ENCODE data around the gene KHK. TPM values are rescaled to one million over a fixed set of nuclear protein-coding genes. Genes with fewer than 3 reads are reported as not detected.

Gene KHK
- total and polyA plus RNA-seq, 2 experiments from 2014 or later = 0.51 TPM; not detected in 1

DNA sequence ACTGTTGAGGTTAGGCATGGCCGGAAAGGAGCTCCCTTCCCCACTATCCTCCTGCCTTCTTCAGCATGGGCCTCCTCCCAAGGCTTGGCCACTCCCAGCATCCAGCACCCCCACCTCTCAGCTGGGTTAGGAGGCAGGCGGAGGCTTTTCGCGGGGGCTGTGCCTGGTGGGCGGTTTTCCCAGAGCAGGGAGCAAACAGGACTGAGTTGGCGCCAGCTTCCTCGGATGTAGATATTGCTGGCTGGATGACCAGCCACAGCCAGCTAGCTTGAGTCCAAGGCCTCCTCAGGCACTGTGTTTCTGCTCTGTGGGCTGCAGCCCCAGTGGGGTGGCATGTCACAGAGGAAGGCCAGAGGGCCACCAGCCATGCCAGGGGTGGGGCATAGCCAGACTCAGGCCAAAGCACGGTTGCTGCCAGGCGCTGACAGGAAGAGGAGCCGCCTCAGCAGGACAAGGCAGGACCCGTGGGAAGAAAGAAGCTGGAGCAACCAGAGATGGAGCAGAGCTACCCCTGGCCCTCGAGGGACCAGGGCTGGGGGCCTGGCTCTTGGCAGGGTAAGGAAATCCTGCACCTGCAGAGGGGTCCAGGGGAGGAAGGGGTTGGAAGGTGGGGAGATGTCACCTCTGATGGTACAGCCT is 62.3 kb downstream of the KHK start, which contains the start of gene TCF23:
Gene TCF23 (plus strand): TSS at position 204 of the 639 bp plus-strand sequence. CDS start 130 bp downstream, at position 334.
- H3K4me2 ChIP-seq (ENCODE audit: unreplicated experiment) = no peak within 1 kb of the TSS
- no peaks in the 10 kb centered on the region for H3K9me3 ChIP-seq (ENCODE audit: low read depth)
- no peaks in the 10 kb centered on the region for H3K4me1 ChIP-seq (ENCODE audit: insufficient read depth)
- no peaks in the 10 kb centered on the region for H3K79me2 ChIP-seq (ENCODE audit: insufficient read depth)
- no peaks in the 10 kb centered on the region for H3K36me3 ChIP-seq (ENCODE audit: low read depth)
- TF ChIP-seq EZH2 (IDR thresholded peaks at IDR 0.05; ENCODE audit: insufficient read depth, poor library complexity, severe bottlenecking) (no peak), EZH2phosphoT487 (IDR thresholded peaks at IDR 0.05; ENCODE audit: insufficient read depth, low read depth) (no peak)
- no peak within 1 kb of the TSS for H3K4me3 ChIP-seq
- WGBS, 2 experiments (ENCODE audit: low coverage in 1 of 2, low lambda C conversion rate in 2 of 2, missing lambda C conversion rate in 2 of 2) = 60 to 63% methylated on average over 12 of the region's 12 CpGs
- no peaks in the 10 kb centered on the region for H4K20me1 ChIP-seq (ENCODE audit: insufficient read depth)
- H3K9me2 ChIP-seq (ENCODE audit: insufficient read depth) = no peaks in the 10 kb centered on the region
- H3K9ac ChIP-seq = no peak within 1 kb of the TSS
- DNase-seq = no peak
- H3K27me3 ChIP-seq (replicated peaks; ENCODE audit: insufficient read depth) = 0 out of 2 replicates have a peak, but pooled peaks cover 5% of the 10 kb centered on the region
- no peak within 1 kb of the TSS for H2AFZ ChIP-seq
- no peaks in the 10 kb centered on the region for H3F3A ChIP-seq (ENCODE audit: insufficient read depth)
- H3K27ac ChIP-seq = no peak within 1 kb of the TSS
- in situ Hi-C loops (cut with MboI) = no loop called here

DNA sequence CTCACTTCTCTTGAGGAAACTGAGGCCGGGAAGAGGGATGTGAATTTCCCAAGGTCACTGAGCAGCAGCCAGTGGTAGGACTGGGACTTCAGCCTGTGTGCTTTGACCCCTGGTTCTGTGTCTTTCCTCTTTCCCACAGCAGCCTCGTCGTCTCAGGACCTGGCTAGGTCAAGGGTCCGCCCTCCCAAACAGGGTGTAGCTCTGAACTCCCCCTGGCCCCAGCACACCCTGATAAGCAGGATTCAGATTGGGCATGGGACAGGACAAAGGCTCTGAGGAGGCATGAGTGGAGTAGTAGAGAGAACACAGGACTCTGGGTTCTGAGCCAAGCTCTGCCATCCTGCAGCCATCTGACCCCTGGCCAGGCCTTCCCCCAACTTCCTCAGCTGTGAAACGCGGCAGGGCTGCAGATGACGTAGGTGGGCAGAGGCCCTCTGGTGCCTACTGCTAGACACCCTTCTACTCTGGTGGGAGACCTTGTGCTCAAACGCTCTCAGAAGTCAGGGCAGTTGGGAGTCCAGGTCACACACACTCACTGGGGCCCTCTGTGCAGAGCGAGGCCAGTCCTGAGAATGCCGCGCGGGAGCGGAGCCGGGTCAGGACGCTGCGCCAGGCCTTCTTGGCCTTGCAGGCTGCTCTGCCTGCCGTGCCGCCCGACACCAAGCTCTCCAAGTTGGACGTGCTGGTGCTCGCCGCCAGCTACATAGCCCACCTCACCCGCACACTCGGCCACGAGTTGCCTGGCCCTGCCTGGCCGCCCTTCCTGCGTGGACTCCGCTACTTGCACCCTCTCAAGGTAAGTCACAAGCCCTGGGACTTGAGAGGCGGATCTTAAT is 63.2 kb downstream of the KHK start:
- 0 out of 2 replicates have a peak, but pooled peaks cover 3% of the 10 kb centered on the region for H3K27me3 ChIP-seq (replicated peaks; ENCODE audit: insufficient read depth)
- H2AFZ ChIP-seq = no peak overlapping the region
- H3K4me2 ChIP-seq (ENCODE audit: unreplicated experiment) = no peak overlapping the region
- no peaks in the 10 kb centered on the region for H3F3A ChIP-seq (ENCODE audit: insufficient read depth)
- DNase-seq = no peak
- no peak overlapping the region for H3K4me3 ChIP-seq
- in situ Hi-C loops (cut with MboI) = no loop called here
- no peaks in the 10 kb centered on the region for H3K36me3 ChIP-seq (ENCODE audit: low read depth)
- H3K9me2 ChIP-seq (ENCODE audit: insufficient read depth) = no peaks in the 10 kb centered on the region
- no peaks in the 10 kb centered on the region for H4K20me1 ChIP-seq (ENCODE audit: insufficient read depth)
- H3K9me3 ChIP-seq (ENCODE audit: low read depth) = no peaks in the 10 kb centered on the region
- no peaks in the 10 kb centered on the region for H3K4me1 ChIP-seq (ENCODE audit: insufficient read depth)
- no peak overlapping the region for H3K27ac ChIP-seq
- WGBS, 2 experiments (ENCODE audit: low coverage in 1 of 2, low lambda C conversion rate in 2 of 2, missing lambda C conversion rate in 2 of 2) = 78 to 82% methylated on average over 28 to 29 of the region's 29 CpGs
- no peak for TF ChIP-seq EZH2 (IDR thresholded peaks at IDR 0.05; ENCODE audit: insufficient read depth, poor library complexity, severe bottlenecking)
- no peak for TF ChIP-seq EZH2phosphoT487 (IDR thresholded peaks at IDR 0.05; ENCODE audit: insufficient read depth, low read depth)
- H3K9ac ChIP-seq = no peak overlapping the region
- no peaks in the 10 kb centered on the region for H3K79me2 ChIP-seq (ENCODE audit: insufficient read depth)

Other genes with a start within 250 kb of the KHK start
- not detected in 2 replicates for gene DPYSL5, start 238.6 kb upstream of the KHK start, total RNA-seq (2014; rRNA removed; shearing (Covaris generic))
- gene DPYSL5, start 238.6 kb upstream of the KHK start, polyA plus RNA-seq (2016; fragmentation: Nextera tagmentation; extraction: Ambion mirVana) = not detected in 2 replicates
- 5.4 and 7.9 TPM in 2 replicates for gene MAPRE3, start 116.1 kb upstream of the KHK start, total RNA-seq (2014; rRNA removed; shearing (Covaris generic))
- gene MAPRE3, start 116.1 kb upstream of the KHK start, polyA plus RNA-seq (2016; fragmentation: Nextera tagmentation; extraction: Ambion mirVana) = 21.6 and 23.0 TPM in 2 replicates
- 74.9 and 90.4 TPM in 2 replicates for gene TMEM214, start 53.8 kb upstream of the KHK start, total RNA-seq (2014; rRNA removed; shearing (Covaris generic))
- 70.9 and 75.7 TPM in 2 replicates for gene TMEM214, start 53.8 kb upstream of the KHK start, polyA plus RNA-seq (2016; fragmentation: Nextera tagmentation; extraction: Ambion mirVana)
- gene AGBL5, start 35.1 kb upstream of the KHK start, total RNA-seq (2014; rRNA removed; shearing (Covaris generic)) = 15.2 and 17.8 TPM in 2 replicates
- 19.7 TPM in 2 replicates for gene AGBL5, start 35.1 kb upstream of the KHK start, polyA plus RNA-seq (2016; fragmentation: Nextera tagmentation; extraction: Ambion mirVana)
- 445 and 499 TPM in 2 replicates for gene OST4, start 15.1 kb upstream of the KHK start, total RNA-seq (2014; rRNA removed; shearing (Covaris generic))
- 906 and 942 TPM in 2 replicates for gene OST4, start 15.1 kb upstream of the KHK start, polyA plus RNA-seq (2016; fragmentation: Nextera tagmentation; extraction: Ambion mirVana)
- 219 and 229 TPM in 2 replicates for gene EMILIN1, start 8.2 kb upstream of the KHK start, total RNA-seq (2014; rRNA removed; shearing (Covaris generic))
- 61.5 and 65.0 TPM in 2 replicates for gene EMILIN1, start 8.2 kb upstream of the KHK start, polyA plus RNA-seq (2016; fragmentation: Nextera tagmentation; extraction: Ambion mirVana)
- 19.2 and 23.3 TPM in 2 replicates for gene CGREF1, start 32.4 kb downstream of the KHK start, total RNA-seq (2014; rRNA removed; shearing (Covaris generic))
- gene CGREF1, start 32.4 kb downstream of the KHK start, polyA plus RNA-seq (2016; fragmentation: Nextera tagmentation; extraction: Ambion mirVana) = 17.2 and 17.8 TPM in 2 replicates
- not detected in 2 replicates for gene ABHD1, start 37.0 kb downstream of the KHK start, total RNA-seq (2014; rRNA removed; shearing (Covaris generic))
- gene ABHD1, start 37.0 kb downstream of the KHK start, polyA plus RNA-seq (2016; fragmentation: Nextera tagmentation; extraction: Ambion mirVana) = not detected in 2 replicates
- gene PREB, start 47.9 kb downstream of the KHK start, total RNA-seq (2014; rRNA removed; shearing (Covaris generic)) = 52.2 and 55.9 TPM in 2 replicates
- gene PREB, start 47.9 kb downstream of the KHK start, polyA plus RNA-seq (2016; fragmentation: Nextera tagmentation; extraction: Ambion mirVana) = 40.8 and 45.0 TPM in 2 replicates
- not detected in 2 replicates for gene PRR30, start 52.6 kb downstream of the KHK start, total RNA-seq (2014; rRNA removed; shearing (Covaris generic))
- gene PRR30, start 52.6 kb downstream of the KHK start, polyA plus RNA-seq (2016; fragmentation: Nextera tagmentation; extraction: Ambion mirVana) = not detected in 2 replicates
- not detected in 2 replicates for gene TCF23, start 62.2 kb downstream of the KHK start, total RNA-seq (2014; rRNA removed; shearing (Covaris generic))
- not detected in 2 replicates for gene TCF23, start 62.2 kb downstream of the KHK start, polyA plus RNA-seq (2016; fragmentation: Nextera tagmentation; extraction: Ambion mirVana)
- gene ATRAID, start 125.3 kb downstream of the KHK start, total RNA-seq (2014; rRNA removed; shearing (Covaris generic)) = 170 and 214 TPM in 2 replicates
- 304 and 311 TPM in 2 replicates for gene ATRAID, start 125.3 kb downstream of the KHK start, polyA plus RNA-seq (2016; fragmentation: Nextera tagmentation; extraction: Ambion mirVana)
- gene SLC5A6, start 125.5 kb downstream of the KHK start, total RNA-seq (2014; rRNA removed; shearing (Covaris generic)) = 13.5 and 19.9 TPM in 2 replicates
- gene SLC5A6, start 125.5 kb downstream of the KHK start, polyA plus RNA-seq (2016; fragmentation: Nextera tagmentation; extraction: Ambion mirVana) = 9.4 and 10.4 TPM in 2 replicates
- 23.9 and 27.7 TPM in 2 replicates for gene CAD, start 130.6 kb downstream of the KHK start, total RNA-seq (2014; rRNA removed; shearing (Covaris generic))
- gene CAD, start 130.6 kb downstream of the KHK start, polyA plus RNA-seq (2016; fragmentation: Nextera tagmentation; extraction: Ambion mirVana) = 17.1 and 19.2 TPM in 2 replicates
- gene SLC30A3, start 176.3 kb downstream of the KHK start, total RNA-seq (2014; rRNA removed; shearing (Covaris generic)) = not detected in 2 replicates
- not detected in 2 replicates for gene SLC30A3, start 176.3 kb downstream of the KHK start, polyA plus RNA-seq (2016; fragmentation: Nextera tagmentation; extraction: Ambion mirVana)
- not detected in 2 replicates for gene DNAJC5G, start 188.7 kb downstream of the KHK start, total RNA-seq (2014; rRNA removed; shearing (Covaris generic))
- gene DNAJC5G, start 188.7 kb downstream of the KHK start, polyA plus RNA-seq (2016; fragmentation: Nextera tagmentation; extraction: Ambion mirVana) = not detected in 2 replicates
- gene TRIM54, start 195.7 kb downstream of the KHK start, total RNA-seq (2014; rRNA removed; shearing (Covaris generic)) = not detected in 2 replicates
- gene TRIM54, start 195.7 kb downstream of the KHK start, polyA plus RNA-seq (2016; fragmentation: Nextera tagmentation; extraction: Ambion mirVana) = not detected in 2 replicates
- gene UCN, start 221.7 kb downstream of the KHK start, total RNA-seq (2014; rRNA removed; shearing (Covaris generic)) = not detected in 2 replicates
- 1.3 and 1.6 TPM in 2 replicates for gene UCN, start 221.7 kb downstream of the KHK start, polyA plus RNA-seq (2016; fragmentation: Nextera tagmentation; extraction: Ambion mirVana)
- gene MPV17, start 236.3 kb downstream of the KHK start, total RNA-seq (2014; rRNA removed; shearing (Covaris generic)) = 91.0 and 94.0 TPM in 2 replicates
- 128 and 138 TPM in 2 replicates for gene MPV17, start 236.3 kb downstream of the KHK start, polyA plus RNA-seq (2016; fragmentation: Nextera tagmentation; extraction: Ambion mirVana)